HG03060 (cell line): Measurements from ENCODE around the gene PARD3.
"Not testable (repeated sequence)": the region's sequence is repeated elsewhere in the genome, so short reads cannot be mapped to it uniquely, and the experiment has no call there.

ENCODE experiments used
- ATAC-seq: cut with Tn5 transposase; IDR thresholded peaks from one replicate; pipeline ENCODE4 v1.9.1; 2021; ENCODE audit warnings: low read depth, moderate number of reproducible peaks; ENCODE audit not compliant: unreplicated experiment

The PARD3 gene

GRCh38 chr10:34413756-34414587 is 401.1 kb downstream of the PARD3 start:
- no peak for ATAC-seq

- ATAC-seq = no peak
Measured at GRCh38 chr10:34413214-34413613, 401.9 kb downstream of the PARD3 start.

- ATAC-seq = no peak
Measured at GRCh38 chr10:34408956-34409355, 406.1 kb downstream of the PARD3 start.

GRCh38 chr10:34408381-34408780 is 406.7 kb downstream of the PARD3 start:
- ATAC-seq = no peak

- ATAC-seq = no peak
Measured at GRCh38 chr10:34407324-34407805, 407.7 kb downstream of the PARD3 start.

GRCh38 chr10:34406463-34407323 is 408.4 kb downstream of the PARD3 start:
- no peak for ATAC-seq

- no peak for ATAC-seq
Measured at GRCh38 chr10:34405611-34406462, 409.3 kb downstream of the PARD3 start.

- ATAC-seq = no peak
Measured at GRCh38 chr10:34403512-34403911, 411.6 kb downstream of the PARD3 start.

GRCh38 chr10:34400075-34400474 is 415.0 kb downstream of the PARD3 start:
- no peak for ATAC-seq

GRCh38 chr10:34399013-34399412 is 416.1 kb downstream of the PARD3 start:
- no peak for ATAC-seq

- no peak for ATAC-seq
Measured at GRCh38 chr10:34397324-34397723, 417.8 kb downstream of the PARD3 start.

GRCh38 chr10:34396663-34397062 is 418.4 kb downstream of the PARD3 start:
- no peak for ATAC-seq

GRCh38 chr10:34392641-34393170 is 422.4 kb downstream of the PARD3 start:
- ATAC-seq = no peak

GRCh38 chr10:34391168-34391567 is 423.9 kb downstream of the PARD3 start:
- ATAC-seq = not testable (repeated sequence)

- ATAC-seq = no peak
Measured at GRCh38 chr10:34389801-34390200, 425.3 kb downstream of the PARD3 start.

- no peak for ATAC-seq
Measured at GRCh38 chr10:34386921-34387320, 428.2 kb downstream of the PARD3 start.

GRCh38 chr10:34384372-34384771 is 430.7 kb downstream of the PARD3 start:
- ATAC-seq = no peak

- no peak for ATAC-seq
Measured at GRCh38 chr10:34382626-34383025, 432.5 kb downstream of the PARD3 start.

GRCh38 chr10:34380856-34381255 is 434.2 kb downstream of the PARD3 start:
- no peak for ATAC-seq

- ATAC-seq = no peak
Measured at GRCh38 chr10:34378297-34378696, 436.8 kb downstream of the PARD3 start.
